ENCODE data around the gene TFB1M.

DNA sequence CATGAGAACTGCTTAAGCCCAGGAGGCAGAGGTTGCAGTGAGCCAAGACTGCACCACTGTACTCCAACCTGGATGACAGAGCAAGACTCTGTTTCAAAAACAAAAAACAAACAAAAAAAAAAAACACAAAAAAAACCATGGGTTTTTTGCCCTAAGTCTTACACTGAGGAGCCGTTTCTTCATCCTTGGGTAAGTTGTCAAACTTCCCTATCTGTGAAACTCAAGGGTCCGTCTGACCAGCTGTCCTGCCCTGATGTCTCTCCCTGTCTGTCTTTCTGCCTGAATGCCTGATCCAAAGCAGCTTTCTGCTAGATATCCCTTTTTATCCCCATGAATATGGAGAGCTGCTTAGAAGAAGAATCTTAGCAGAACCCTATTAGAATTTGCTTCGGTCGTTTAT, 91.8 kb downstream of the TFB1M start:
- TF ChIP-seq, protein P1, sequence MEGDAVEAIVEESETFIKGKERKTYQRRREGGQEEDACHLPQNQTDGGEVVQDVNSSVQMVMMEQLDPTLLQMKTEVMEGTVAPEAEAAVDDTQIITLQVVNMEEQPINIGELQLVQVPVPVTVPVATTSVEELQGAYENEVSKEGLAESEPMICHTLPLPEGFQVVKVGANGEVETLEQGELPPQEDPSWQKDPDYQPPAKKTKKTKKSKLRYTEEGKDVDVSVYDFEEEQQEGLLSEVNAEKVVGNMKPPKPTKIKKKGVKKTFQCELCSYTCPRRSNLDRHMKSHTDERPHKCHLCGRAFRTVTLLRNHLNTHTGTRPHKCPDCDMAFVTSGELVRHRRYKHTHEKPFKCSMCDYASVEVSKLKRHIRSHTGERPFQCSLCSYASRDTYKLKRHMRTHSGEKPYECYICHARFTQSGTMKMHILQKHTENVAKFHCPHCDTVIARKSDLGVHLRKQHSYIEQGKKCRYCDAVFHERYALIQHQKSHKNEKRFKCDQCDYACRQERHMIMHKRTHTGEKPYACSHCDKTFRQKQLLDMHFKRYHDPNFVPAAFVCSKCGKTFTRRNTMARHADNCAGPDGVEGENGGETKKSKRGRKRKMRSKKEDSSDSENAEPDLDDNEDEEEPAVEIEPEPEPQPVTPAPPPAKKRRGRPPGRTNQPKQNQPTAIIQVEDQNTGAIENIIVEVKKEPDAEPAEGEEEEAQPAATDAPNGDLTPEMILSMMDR (IDR thresholded peaks at IDR 0.05), result no peak
- no peak for TF ChIP-seq POLR2A (IDR thresholded peaks at IDR 0.05)
- TF ChIP-seq POLR2AphosphoS5 (IDR thresholded peaks at IDR 0.05; ENCODE audit: insufficient read depth in 1 of 2, low read depth in 1 of 2), result no peak

Measured in vagina (tissue), 2 donors.